Gastroesophageal sphincter (tissue), 4 donors: ENCODE measurements around the gene UTP14A. TPM values are rescaled to one million over a fixed set of nuclear protein-coding genes. Genes with fewer than 3 reads are reported as not detected.

Experiments
- ATAC-seq: fragments of 150-250 bp; one replicate; pipeline ENCODE4 v1.9.1; 2016; ENCODE audit warnings: mild to moderate bottlenecking, moderate library complexity
- H3K27ac ChIP-seq, 4 donors: fragments of 200-600 bp; sonication (generic) in 3 of 4; 1 replicate in 3 of 4; 2 replicates in 1 of 4; pipeline ENCODE4 v1.5.1; 2016 to 2019
- H3K27me3 ChIP-seq: fragments of 200-600 bp; sonication (generic); one replicate; pipeline ENCODE4 v1.5.1; 2019
- H3K36me3 ChIP-seq, 2 donors: fragments of 200-600 bp; sonication (generic); one replicate each; pipeline ENCODE4 v1.5.1; 2019; ENCODE audit warnings: control low read depth in 1 of 2
- H3K4me1 ChIP-seq, 3 donors: fragments of 200-600 bp; sonication (generic); 1 replicate in 2 of 3; 2 replicates in 1 of 3; pipeline ENCODE4 v1.5.1; 2016 to 2019; ENCODE audit warnings: control low read depth in 2 of 3
- H3K4me3 ChIP-seq, 2 donors: fragments of 200-600 bp; sonication (generic); one replicate each; pipeline ENCODE4 v1.5.1; 2019; ENCODE audit warnings: mild to moderate bottlenecking in 1 of 2, moderate library complexity in 1 of 2
- H3K9me3 ChIP-seq, 3 donors: fragments of 200-600 bp; sonication (generic); one replicate each; pipeline ENCODE4 v1.5.1; 2017 to 2019; ENCODE audit warnings: control low read depth in 2 of 3
- CTCF ChIP-seq, 4 experiments: fragments of 200-600 bp in 2 of 4; fragments of 450-650 bp in 2 of 4; sonication (generic) in 1 of 4; IDR thresholded peaks; one replicate each; pipeline ENCODE4 v1.5.1; 2017 to 2019; ENCODE audit warnings: antibody characterized with exemption in 4 of 4, mild to moderate bottlenecking in 2 of 4, moderate library complexity in 2 of 4
- EP300 ChIP-seq: sonication (generic); formaldehyde crosslinking; IDR thresholded peaks from one replicate; pipeline ENCODE4 v1.6.1; 2017; ENCODE audit warnings: antibody characterized with exemption, mild to moderate bottlenecking
- POLR2A ChIP-seq, 2 donors: fragments of 450-650 bp; IDR thresholded peaks; one replicate each; pipeline ENCODE4 v1.6.1; 2017; ENCODE audit warnings: antibody characterized with exemption in 2 of 2, mild to moderate bottlenecking in 2 of 2, moderate library complexity in 1 of 2
- POLR2AphosphoS5 ChIP-seq: sonication (generic); formaldehyde crosslinking; IDR thresholded peaks from one replicate; pipeline ENCODE4 v1.6.1; 2017; ENCODE audit warnings: antibody characterized with exemption
- WGBS, 2 donors: methylation state at CpG; one replicate each; pipeline ENCODE4 v1.1.5; 2018; ENCODE audit warnings: low coverage in 1 of 2; 5-methylcytosine and 5-hydroxymethylcytosine counted together
- total RNA-seq, 4 donors: library from RNA; depleted of rRNA; stranded (reverse); fragments of >200 nt; gene quantifications; one replicate each; pipeline ENCODE4 v1.1.0, GENCODE V29; 2016

Gene UTP14A
- total RNA-seq, 4 donors from 2014 or later = 12.5 to 17.6 (median 15.9) TPM

- Histone ChIP-seq H3K27me3 (no peaks in the 10 kb centered on the region), H3K27ac (no peak overlapping the region), H3K4me3 (no peak overlapping the region), H3K4me1 (no peaks in the 10 kb centered on the region), H3K9me3 (no peaks in the 10 kb centered on the region), H3K36me3 (no peaks in the 10 kb centered on the region)
- no peak for ATAC-seq
- TF ChIP-seq CTCF (IDR thresholded peaks at IDR 0.05) (no peak), EP300 (no peak), POLR2AphosphoS5 (no peak), POLR2A (IDR thresholded peaks at IDR 0.05) (no peak)
- WGBS, 2 donors = 20% methylated on average over 1 of the region's 2 CpGs; no CpG with 5 or more reads in 1 of the 2 donors
These were observed 34.8 kb downstream of the UTP14A start for GRCh38 chrX:129940721-129941120.

GRCh38 chrX:129945131-129945530 is 39.2 kb downstream of the UTP14A start:
- TF ChIP-seq CTCF (IDR thresholded peaks at IDR 0.05) = no peak
- TF ChIP-seq POLR2A (IDR thresholded peaks at IDR 0.05) = no peak
- TF ChIP-seq POLR2AphosphoS5 = no peak
- TF ChIP-seq EP300 = no peak
- WGBS, 2 donors = no CpG with 5 or more reads among the region's 1 CpG

GRCh38 chrX:129953334-129953648 is 47.3 kb downstream of the UTP14A start:
- Histone ChIP-seq H3K36me3 (no peaks in the 10 kb centered on the region), H3K27me3 (no peaks in the 10 kb centered on the region), H3K9me3 (no peaks in the 10 kb centered on the region), H3K4me3 (peak overlapping the region; percentile 4 to 49), H3K4me1 (peaks cover 0 to 6% (median 0%) of the 10 kb centered on the region in 3 donors), H3K27ac (no peak overlapping the region)
- TF ChIP-seq CTCF (IDR thresholded peaks at IDR 0.05) (no peak), POLR2AphosphoS5 (no peak), EP300 (no peak), POLR2A (IDR thresholded peaks at IDR 0.05) (no peak)
- WGBS, 2 donors = no CpG with 5 or more reads among the region's 18 CpGs
- ATAC-seq = no peak

More at GRCh38 chrX:129945131-129945530, 39.2 kb downstream of the UTP14A start:
- no peak overlapping the region for H3K27ac ChIP-seq
- no peaks in the 10 kb centered on the region for H3K36me3 ChIP-seq
- no peaks in the 10 kb centered on the region for H3K27me3 ChIP-seq
- ATAC-seq = no peak
- no peaks in the 10 kb centered on the region for H3K4me1 ChIP-seq
- H3K4me3 ChIP-seq = no peak overlapping the region
- H3K9me3 ChIP-seq = no peaks in the 10 kb centered on the region

GRCh38 chrX:129953881-129954280 is 47.9 kb downstream of the UTP14A start:
- Histone ChIP-seq H3K27ac (no peak overlapping the region), H3K9me3 (no peaks in the 10 kb centered on the region), H3K4me3 (no peak overlapping the region), H3K4me1 (peaks cover 0 to 6% (median 0%) of the 10 kb centered on the region in 3 donors), H3K27me3 (no peaks in the 10 kb centered on the region), H3K36me3 (no peaks in the 10 kb centered on the region)
- ATAC-seq = no peak
- TF ChIP-seq EP300 (no peak), POLR2A (IDR thresholded peaks at IDR 0.05) (no peak), CTCF (IDR thresholded peaks at IDR 0.05) (no peak), POLR2AphosphoS5 (no peak)
- WGBS, 2 donors = 83 to 100% methylated on average over 1 of the region's 4 CpGs

- no peak for ATAC-seq
- H3K4me1 ChIP-seq = peaks cover 0 to 6% (median 0%) of the 10 kb centered on the region in 3 donors
- no peaks in the 10 kb centered on the region for H3K36me3 ChIP-seq
- no peaks in the 10 kb centered on the region for H3K27me3 ChIP-seq
- H3K4me3 ChIP-seq = no peak overlapping the region
- WGBS, 2 donors = no CpG with 5 or more reads among the region's 3 CpGs
- H3K9me3 ChIP-seq = no peaks in the 10 kb centered on the region
- TF ChIP-seq CTCF (IDR thresholded peaks at IDR 0.05) (no peak), POLR2AphosphoS5 (no peak), POLR2A (IDR thresholded peaks at IDR 0.05) (no peak), EP300 (no peak)
- H3K27ac ChIP-seq = no peak overlapping the region
These were observed 48.8 kb downstream of the UTP14A start for GRCh38 chrX:129954804-129955203.
